HG02798 (cell line): ENCODE measurements around the gene PPP6C.
"Not testable (repeated sequence)": the region's sequence is repeated elsewhere in the genome, so short reads cannot be mapped to it uniquely, and the experiment has no call there.

Experiments used
- ATAC-seq: cut with Tn5 transposase; IDR thresholded peaks from one replicate; pipeline ENCODE4 v1.9.1; 2021; ENCODE audit warnings: mild to moderate bottlenecking; ENCODE audit not compliant: unreplicated experiment, poor library complexity

Gene PPP6C

DNA sequence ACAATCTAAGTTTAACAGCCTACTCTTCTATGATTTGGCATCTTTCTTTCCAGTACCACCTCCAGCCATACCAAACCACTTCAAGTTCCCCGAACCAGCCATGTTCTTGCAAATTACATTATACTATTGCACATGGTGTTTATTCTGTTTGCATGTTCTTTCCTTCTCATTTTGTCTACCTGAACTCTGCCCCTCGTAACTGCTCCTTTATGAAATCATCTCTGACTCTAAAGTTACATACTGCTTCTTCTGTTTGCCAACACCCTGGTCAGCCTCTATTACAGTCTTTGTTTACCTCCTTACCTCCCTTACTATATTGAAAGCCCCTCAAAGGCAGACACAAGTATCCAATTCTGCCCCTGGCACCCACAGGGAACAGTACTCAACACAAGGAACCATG is 6.0 kb downstream of the PPP6C start:
- no peak for ATAC-seq

GRCh38 chr9:125183054-125183453 is 6.5 kb downstream of the PPP6C start:
- ATAC-seq = no peak

DNA sequence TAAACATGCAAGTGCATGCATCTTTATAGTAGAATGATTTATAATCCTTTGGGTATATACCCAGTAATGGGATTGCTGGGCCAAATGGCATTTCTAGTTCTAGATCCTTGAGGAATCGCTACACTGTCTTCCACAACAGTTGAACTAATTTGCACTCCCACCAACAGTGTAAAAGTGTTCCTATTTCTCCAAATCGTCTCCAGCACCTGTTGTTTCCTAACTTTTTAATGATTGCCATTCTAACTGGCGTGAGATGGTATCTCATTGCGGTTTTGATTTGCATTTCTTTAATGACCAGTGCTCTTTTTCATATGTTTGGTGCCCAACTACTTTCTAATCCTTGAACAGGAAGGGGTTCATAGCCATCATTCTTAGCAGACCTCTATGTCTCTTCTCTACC is 7.8 kb downstream of the PPP6C start:
- not testable (repeated sequence) for ATAC-seq

- ATAC-seq = no peak
These were observed 8.7 kb downstream of the PPP6C start for GRCh38 chr9:125180876-125181275.

GRCh38 chr9:125179776-125180175 is 9.8 kb downstream of the PPP6C start:
- ATAC-seq = not testable (repeated sequence)

DNA sequence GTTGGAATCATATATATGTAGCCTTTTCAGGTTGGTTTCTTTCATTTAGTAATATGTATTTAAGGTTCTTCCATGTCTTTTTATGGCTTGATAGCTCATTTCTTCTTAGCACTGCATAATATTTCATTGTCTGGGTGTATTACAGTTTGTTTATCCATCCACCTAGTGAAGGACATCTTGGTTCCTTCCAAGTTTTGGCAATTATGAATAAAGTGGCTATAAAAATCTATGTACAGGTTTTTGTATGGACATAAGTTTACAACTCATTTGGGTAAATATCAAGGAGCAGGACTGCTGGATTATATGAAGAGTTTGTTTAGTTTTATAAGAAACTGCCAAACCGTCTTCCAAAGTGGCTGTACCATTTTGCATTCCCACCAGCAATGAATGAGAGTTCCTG is 11.7 kb downstream of the PPP6C start:
- ATAC-seq = no peak

GRCh38 chr9:125176636-125177035 is 13.0 kb downstream of the PPP6C start:
- no peak for ATAC-seq

- ATAC-seq = no peak
These were observed 17.4 kb downstream of the PPP6C start for GRCh38 chr9:125172031-125172755.

DNA sequence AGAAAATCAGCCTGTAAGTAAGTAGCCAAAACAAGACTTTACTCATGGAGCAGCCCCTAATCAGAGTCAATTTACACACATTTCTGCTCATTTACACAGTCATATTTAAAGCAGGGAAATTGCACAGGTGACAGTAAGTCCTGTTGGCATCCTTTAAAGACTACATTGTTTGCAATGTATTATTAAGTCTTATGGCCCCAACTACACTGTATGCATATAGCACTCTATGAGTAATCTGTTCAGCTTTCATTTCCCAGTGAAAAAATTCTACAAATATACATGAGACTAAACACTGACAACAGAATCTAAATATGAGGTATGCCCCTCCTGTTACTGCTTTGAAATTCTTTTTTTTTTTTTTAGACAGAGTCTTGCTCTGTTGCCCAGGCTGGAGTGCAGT is 19.7 kb downstream of the PPP6C start:
- ATAC-seq = no peak

- ATAC-seq = no peak
These were observed 22.8 kb downstream of the PPP6C start for GRCh38 chr9:125166762-125167161.

GRCh38 chr9:125162891-125163290 is 26.7 kb downstream of the PPP6C start:
- ATAC-seq = not testable (repeated sequence)

DNA sequence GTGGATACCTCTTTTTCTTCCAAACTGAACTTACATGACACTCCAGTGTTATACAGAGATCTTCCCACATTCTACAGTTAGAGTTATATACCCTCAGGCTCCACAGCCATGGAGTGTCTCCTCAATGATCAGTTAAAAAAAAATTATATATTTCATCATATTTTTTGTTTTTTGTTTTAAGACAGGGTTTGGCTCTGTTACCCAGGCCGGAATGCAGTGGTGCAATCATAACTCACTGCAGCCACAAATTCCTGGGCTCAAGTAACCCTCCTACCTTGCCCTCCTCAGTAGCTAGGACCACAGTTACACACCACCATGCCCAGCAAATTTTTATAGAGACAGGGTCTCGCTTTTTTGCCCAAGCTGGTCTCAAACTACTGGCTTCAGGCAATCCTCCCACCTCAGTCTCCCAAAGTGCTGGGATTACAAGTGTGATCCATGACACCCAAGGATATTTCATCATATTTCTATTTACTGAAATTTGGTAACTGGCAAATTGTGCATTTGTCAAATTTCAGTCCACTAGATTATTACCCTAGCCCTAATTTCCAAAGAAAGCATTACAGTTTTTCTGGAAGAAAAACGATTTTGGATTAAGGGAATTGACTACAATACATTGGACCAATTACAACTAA is 28.2 kb downstream of the PPP6C start:
- no peak for ATAC-seq

- ATAC-seq = no peak
These were observed 28.9 kb downstream of the PPP6C start for GRCh38 chr9:125160750-125161149.

DNA sequence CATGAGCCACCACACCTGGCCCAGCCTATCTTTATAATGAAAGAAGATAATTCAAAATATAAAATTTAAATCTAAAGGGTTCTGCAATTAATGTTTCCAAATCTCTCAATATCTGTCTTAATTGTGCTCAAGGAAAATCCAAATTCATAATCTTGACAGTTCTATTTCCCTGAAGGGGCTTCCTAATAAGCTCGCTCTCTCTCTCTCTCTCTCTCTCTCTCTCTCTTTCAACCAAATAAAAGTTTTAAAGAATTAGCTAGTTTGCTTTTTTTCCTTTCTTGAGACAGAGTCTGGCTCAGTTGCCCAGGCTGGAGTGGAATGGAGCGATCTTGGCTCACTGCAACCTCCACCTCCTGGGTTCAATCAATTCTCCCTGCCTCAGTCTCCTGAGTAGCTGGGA is 33.1 kb downstream of the PPP6C start:
- no peak for ATAC-seq

DNA sequence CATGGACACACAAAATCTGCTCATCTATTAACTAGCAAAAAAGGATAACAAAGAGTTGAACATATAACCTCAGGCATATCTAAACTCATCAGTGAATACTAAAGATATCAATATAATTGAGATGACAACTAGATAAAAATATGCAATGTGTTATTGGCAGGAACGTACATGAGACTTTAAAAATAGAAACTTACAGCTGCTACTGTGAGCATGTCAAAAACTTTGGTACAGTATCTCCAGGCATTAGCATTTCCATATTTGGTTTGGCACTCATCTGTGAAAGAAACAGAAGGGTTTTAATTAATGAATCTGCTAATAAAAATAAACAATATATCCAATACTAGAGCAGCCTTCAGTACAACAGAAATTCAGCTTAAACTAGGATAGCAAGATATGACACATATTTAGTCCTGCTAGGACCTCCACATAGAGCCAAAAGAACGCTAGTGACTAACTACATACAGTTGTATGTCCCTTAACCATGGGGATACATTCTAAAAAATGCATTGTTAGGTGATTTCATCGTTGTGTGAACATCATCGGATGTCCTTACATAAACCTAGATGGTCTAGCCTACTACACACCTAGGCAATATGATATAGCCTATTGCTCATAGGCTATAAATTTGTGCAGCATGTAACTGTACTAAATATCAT is 35.8 kb downstream of the PPP6C start:
- no peak for ATAC-seq

DNA sequence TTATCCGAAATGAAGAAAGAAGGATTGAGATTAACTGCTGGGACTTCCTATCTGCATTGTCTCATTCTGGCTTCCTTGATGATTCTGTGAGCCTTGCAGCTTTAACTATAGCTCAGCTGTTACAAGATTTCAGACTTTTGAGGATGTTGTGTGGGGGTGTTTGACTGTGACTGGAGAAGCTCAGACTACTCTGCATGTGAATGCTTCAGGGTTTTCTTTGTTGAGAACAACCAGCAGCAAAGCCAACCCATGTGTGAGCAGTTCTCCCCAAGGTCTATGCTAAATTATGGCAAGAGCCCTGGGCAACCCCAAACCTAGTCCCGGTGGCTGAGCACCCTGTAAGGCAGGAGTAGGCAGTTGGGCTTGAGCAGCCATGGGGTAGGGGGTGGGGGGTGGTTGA is 37.9 kb downstream of the PPP6C start:
- ATAC-seq = no peak

DNA sequence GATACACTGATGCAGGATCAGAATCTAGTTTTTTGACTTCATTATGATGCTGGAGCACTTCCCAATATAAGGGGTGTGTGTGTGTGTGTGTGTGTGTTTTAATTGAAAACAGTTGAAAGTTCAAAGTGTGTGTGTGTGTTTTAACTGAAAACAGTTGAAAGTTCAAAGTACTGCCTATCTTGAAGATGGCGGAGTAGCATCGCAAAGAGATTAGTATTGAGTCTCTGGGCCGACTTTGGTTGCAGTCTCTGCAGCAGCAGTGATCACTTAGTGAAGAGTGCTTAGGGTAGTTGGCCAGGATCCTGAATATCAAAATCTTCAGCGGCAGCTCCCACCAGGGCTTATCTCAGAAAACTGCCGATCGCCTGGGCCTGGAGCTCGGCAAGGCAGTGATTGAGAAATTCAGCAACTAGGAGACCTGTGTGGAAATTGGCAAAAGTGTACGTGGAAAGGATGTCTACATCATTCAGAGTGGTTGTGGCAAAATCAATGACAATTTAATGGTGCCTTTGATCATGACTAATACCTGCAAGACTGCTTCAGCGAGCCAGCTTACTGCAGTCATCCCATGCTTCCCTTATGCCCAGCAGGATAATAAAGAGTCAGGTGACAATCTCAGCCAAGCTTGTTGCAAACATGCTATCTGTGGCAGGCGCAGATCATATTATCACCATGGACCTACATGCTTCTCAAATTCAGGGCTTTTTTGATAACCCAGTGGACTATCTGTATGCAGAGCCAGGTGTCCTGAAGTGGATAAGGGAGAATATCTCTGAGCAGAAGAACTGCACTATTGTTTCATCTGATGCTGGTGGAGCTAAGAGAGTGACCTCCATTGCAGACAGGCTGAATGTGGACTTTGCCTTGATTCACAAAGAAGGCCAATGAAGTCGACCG is 39.0 kb downstream of the PPP6C start:
- no peak for ATAC-seq

DNA sequence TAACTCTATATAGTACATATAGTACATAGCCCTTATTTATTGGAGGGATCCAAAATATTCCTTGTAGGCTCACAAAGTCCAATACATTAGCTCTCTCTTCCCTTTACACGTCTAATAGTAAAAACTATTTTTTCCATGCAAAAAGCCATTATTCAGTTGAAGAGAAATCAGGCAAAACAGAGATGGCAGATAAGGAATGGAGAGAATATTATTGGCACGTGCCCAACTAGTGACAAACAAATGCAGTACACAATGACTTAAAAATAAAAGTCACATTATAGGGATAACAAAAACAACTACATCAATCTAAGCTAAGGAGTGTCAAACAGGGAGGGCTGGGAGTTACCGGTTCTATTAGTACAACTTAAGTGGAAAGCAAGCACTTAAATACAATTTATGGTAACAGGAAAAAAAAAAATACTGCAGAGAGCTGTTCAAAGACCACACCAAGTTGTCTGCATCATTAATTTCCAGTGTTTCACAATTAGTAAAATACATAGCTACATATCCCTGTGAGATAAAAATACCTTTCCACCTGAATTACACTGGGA is 42.1 kb downstream of the PPP6C start:
- ATAC-seq = no peak

DNA sequence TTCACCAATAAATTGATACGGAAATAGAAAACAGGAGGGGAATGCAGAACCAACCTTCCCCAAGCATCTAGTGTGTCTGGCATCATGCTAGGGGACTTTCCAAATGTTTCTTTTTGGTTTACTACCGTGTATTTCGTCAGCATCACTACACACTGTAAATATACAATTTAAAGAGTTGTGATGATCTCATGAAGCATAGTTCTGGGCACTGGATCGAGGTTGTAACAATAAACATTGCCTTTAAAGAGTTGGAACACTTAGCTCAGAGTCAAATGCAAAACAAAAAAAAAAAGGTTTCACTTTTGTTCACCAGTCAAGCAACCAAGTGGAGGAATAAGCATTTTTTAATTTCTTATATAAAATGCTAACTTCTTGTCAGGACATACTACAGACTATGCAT is 43.4 kb downstream of the PPP6C start:
- ATAC-seq = no peak

DNA sequence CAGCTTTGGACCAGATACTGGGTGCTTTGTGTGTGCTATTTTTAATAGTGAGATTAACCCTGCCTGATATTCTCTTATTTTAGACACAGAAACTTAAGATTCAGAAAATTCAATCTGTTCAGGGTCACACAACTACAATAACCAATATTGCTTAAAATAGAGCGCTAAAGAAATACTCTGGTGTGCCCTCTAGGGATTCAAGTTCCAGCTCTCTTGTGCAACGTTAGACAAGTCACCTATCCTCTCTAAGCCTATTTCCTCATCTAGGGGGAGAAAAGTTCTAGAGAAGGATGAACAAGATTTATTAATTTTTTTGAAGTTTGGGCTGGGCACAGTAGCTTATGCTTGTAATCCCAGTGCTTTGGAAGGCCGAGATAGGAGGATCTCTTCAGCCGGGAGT is 44.2 kb downstream of the PPP6C start:
- no peak for ATAC-seq
